A549 treated with dexamethasone at 1 μM for 4 hours (cell line): Measurements from ENCODE around the gene TMEM191B. TPM values are rescaled to one million over a fixed set of nuclear protein-coding genes. Genes with fewer than 3 reads are reported as not detected.

Experiments
- total RNA-seq: library from RNA; stranded (reverse); fragments of 200-300 nt; extraction: Qiagen RNA extraction; gene quantifications from 5 replicates; pipeline ENCODE4 v1.2.3, GENCODE V29; 2022

TMEM191B gene
- total RNA-seq = 0.81 to 1.3 TPM (median 0.97 TPM) in 5 replicates

DNA sequence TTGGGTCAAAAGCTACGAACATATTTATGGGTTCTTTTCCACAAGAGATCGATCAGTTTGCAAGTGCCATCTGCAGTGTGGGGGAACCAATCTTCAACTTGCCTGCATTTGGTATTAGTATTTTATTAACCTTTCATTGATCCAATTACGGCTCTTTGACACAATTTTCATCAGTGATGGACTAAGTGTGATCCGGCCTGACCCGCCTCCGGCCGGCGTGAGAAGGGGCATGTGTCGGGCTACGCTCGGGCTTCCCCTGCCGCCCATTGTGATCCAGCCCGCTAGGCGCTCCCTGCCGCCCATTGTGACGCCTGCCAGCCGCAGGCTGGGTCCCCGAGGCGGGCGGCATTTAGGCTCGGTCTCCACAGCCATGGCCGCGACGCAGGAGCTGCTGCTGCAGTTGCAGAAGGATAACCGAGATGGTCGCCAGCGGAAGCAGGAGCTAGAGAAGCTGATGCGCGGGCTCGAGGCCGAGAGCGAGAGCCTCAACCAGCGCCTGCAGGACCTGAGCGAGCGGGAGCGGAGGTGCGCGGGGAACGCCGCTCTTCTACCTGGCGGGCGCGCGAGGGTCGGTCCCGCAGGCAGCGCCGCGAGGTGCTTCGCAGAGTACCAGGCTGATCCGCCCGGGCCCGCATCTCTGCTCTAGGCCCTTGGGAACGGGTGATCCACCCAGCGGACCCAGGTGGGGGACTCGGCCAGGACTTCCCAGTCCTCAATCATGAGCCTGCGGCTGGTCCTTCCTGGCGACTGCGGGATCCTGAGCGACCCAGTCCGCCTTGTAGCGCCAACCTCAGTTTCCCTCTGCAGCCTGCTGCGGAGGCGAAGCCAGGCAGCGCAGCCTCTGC is at the start of gene TMEM191B:
Gene TMEM191B (plus strand): TSS at position 51 of the 845 bp plus-strand sequence. CDS start 179 bp downstream, at position 230.

DNA sequence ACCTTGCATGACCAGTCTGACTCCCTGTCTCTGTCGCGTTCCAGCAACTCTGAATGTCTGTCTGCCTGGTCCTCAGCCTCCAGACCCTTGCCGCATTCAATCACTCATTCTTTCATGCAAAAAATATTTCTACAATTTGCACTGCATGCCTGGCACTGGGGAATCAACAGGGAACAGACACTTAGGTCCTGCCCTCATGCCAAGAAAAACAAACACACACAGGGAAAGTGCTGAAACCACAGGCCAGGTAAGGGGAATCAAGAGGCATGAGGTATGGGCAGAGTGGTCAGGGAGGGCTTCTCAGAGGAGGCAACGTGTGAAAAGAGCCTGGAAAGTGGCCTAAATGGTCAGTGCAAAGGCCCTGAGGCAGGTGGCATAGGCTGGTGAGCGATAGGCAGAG is 9.5 kb upstream of the TMEM191B start, which contains the start of gene GGTLC3:
Gene GGTLC3 (minus strand): TSS at position 101 of the 400 bp plus-strand sequence. CDS start 264 bp downstream, outside the sequence.

Other genes starting within 250 kb of the TMEM191B start
- gene GGTLC3, start 9.6 kb upstream of the TMEM191B start, total RNA-seq = not detected in 5 replicates
- 0.90 to 1.1 TPM (median 0.93 TPM) in 5 replicates for gene RIMBP3, start 84.1 kb downstream of the TMEM191B start, total RNA-seq